Astrocyte (in vitro differentiated cells and primary cell): ENCODE results near the gene TBX21. TPM values are rescaled to one million over a fixed set of nuclear protein-coding genes. Genes with fewer than 3 reads are reported as not detected.

ENCODE experiments used
- DNase-seq: peaks from one replicate; pipeline ENCODE4 v3.0.0-alpha.2; 2010; ENCODE audit warnings: low read depth
- FAIRE-seq: peaks from 2 replicates; lab custom pipeline; 2011; peaks lifted over from hg19 to GRCh38; lab: Jason Lieb, UNC
- H2AFZ ChIP-seq: 2 replicates; pipeline ENCODE4 v1.6.0; 2012; ENCODE audit warnings: low read depth, low read length, inconsistent platforms
- H3K27ac ChIP-seq: 2 replicates; pipeline ENCODE4 v1.5.1; 2011; ENCODE audit warnings: low read depth, low read length, inconsistent platforms
- H3K27me3 ChIP-seq: 2 replicates; pipeline ENCODE4 v1.6.0; 2011; ENCODE audit warnings: low read length, inconsistent platforms; ENCODE audit not compliant: insufficient read depth
- H3K36me3 ChIP-seq: 2 replicates; pipeline ENCODE4 v1.5.1; 2011; ENCODE audit warnings: low read length, inconsistent platforms; ENCODE audit not compliant: insufficient read depth
- H3K4me1 ChIP-seq: 2 replicates; pipeline ENCODE4 v1.5.1; 2011; ENCODE audit warnings: low read length, inconsistent platforms; ENCODE audit not compliant: insufficient read depth
- H3K4me2 ChIP-seq: 2 replicates; pipeline ENCODE4 v1.6.0; 2012; ENCODE audit warnings: low read length, inconsistent platforms
- H3K4me3 ChIP-seq: 2 replicates; pipeline ENCODE4 v1.5.1; 2011; ENCODE audit warnings: low read depth, mild to moderate bottlenecking, low read length, inconsistent platforms; ENCODE audit not compliant: insufficient read depth
- H3K79me2 ChIP-seq: 2 replicates; pipeline ENCODE4 v1.6.0; 2012; ENCODE audit warnings: mild to moderate bottlenecking, low read length, inconsistent platforms; ENCODE audit not compliant: insufficient read depth
- H3K9ac ChIP-seq: 2 replicates; pipeline ENCODE4 v1.6.0; 2012; ENCODE audit warnings: mild to moderate bottlenecking, low read length, inconsistent platforms
- H3K9me3 ChIP-seq: 2 replicates; pipeline ENCODE4 v1.5.1; 2012; ENCODE audit warnings: low read depth, mild to moderate bottlenecking, low read length, inconsistent platforms; ENCODE audit not compliant: insufficient read depth
- H4K20me1 ChIP-seq: 2 replicates; pipeline ENCODE4 v1.6.0; 2012; ENCODE audit warnings: low read length, inconsistent platforms; ENCODE audit not compliant: insufficient read depth
- H3K27ac Mint-ChIP-seq: one replicate; pipeline ENCODE4 v1.8.0; 2021; ENCODE audit warnings: mild to moderate bottlenecking, mixed read lengths; ENCODE audit not compliant: unreplicated experiment
- H3K27me3 Mint-ChIP-seq: one replicate; pipeline ENCODE4 v1.8.0; 2021; ENCODE audit warnings: low read depth, mixed read lengths; ENCODE audit not compliant: unreplicated experiment
- H3K36me3 Mint-ChIP-seq: one replicate; pipeline ENCODE4 v1.8.0; 2021; ENCODE audit warnings: low read depth, mixed read lengths; ENCODE audit not compliant: unreplicated experiment
- H3K4me1 Mint-ChIP-seq: one replicate; pipeline ENCODE4 v1.8.0; 2021; ENCODE audit warnings: low read depth, mixed read lengths; ENCODE audit not compliant: unreplicated experiment
- H3K4me3 Mint-ChIP-seq: one replicate; pipeline ENCODE4 v1.8.0; 2021; ENCODE audit warnings: mild to moderate bottlenecking, moderate library complexity, mixed read lengths; ENCODE audit not compliant: unreplicated experiment
- H3K9me3 Mint-ChIP-seq: one replicate; pipeline ENCODE4 v1.8.0; 2021; ENCODE audit warnings: mild to moderate bottlenecking, mixed read lengths; ENCODE audit not compliant: unreplicated experiment
- CTCF ChIP-seq: IDR thresholded peaks from 2 replicates; pipeline ENCODE4 v1.5.1; 2011; ENCODE audit warnings: low read depth, mild to moderate bottlenecking, inconsistent platforms, low read length, moderate library complexity; ENCODE audit not compliant: insufficient read depth
- EZH2 ChIP-seq: IDR thresholded peaks from 2 replicates; pipeline ENCODE4 v1.6.1; 2012; ENCODE audit warnings: mild to moderate bottlenecking, low read length, inconsistent platforms; ENCODE audit not compliant: insufficient read depth
- total RNA-seq: library from RNA; stranded (reverse); gene quantifications from 2 replicates; pipeline ENCODE4 v1.2.1, GENCODE V29; 2021

Gene TBX21
- total RNA-seq, 1 donor from 2014 or later: not detected

GRCh38 chr17:47695429-47696376 lies 37.3 kb upstream of the TBX21 start:
- H3K27ac ChIP-seq: no peak overlapping the region
- H3K9ac ChIP-seq: peak overlapping the region; percentile 61
- H4K20me1 ChIP-seq: peaks cover 37% of the 10 kb centered on the region
- FAIRE-seq (no peak), DNase-seq (no peak)
- H3K4me3 Mint-ChIP-seq: peak overlapping the region; percentile 83
- H3K4me1 ChIP-seq: peaks cover 12% of the 10 kb centered on the region
- H3K36me3 Mint-ChIP-seq: peaks cover 15% of the 10 kb centered on the region
- TF ChIP-seq EZH2: no peak
- no peak for TF ChIP-seq CTCF
- H3K27me3 ChIP-seq: no peaks in the 10 kb centered on the region
- H3K9me3 ChIP-seq: no peaks in the 10 kb centered on the region
- peaks cover 17% of the 10 kb centered on the region for H3K4me1 Mint-ChIP-seq
- H3K27ac Mint-ChIP-seq: peak overlapping the region; percentile 53
- H3K27me3 Mint-ChIP-seq: no peaks in the 10 kb centered on the region
- no peaks in the 10 kb centered on the region for H3K9me3 Mint-ChIP-seq
- H3K36me3 ChIP-seq: no peaks in the 10 kb centered on the region
- H3K4me2 ChIP-seq: peak overlapping the region; percentile 97
- H2AFZ ChIP-seq: no peak overlapping the region
- no peaks in the 10 kb centered on the region for H3K79me2 ChIP-seq
- H3K4me3 ChIP-seq: peak overlapping the region; percentile 62

- Histone ChIP-seq H3K79me2 (no peaks in the 10 kb centered on the region), H3K27ac (no peak overlapping the region), H2AFZ (no peak overlapping the region), H3K9ac (no peak overlapping the region), H3K36me3 (no peaks in the 10 kb centered on the region), H3K4me2 (no peak overlapping the region), H3K4me1 (peaks cover 12% of the 10 kb centered on the region), H3K9me3 (no peaks in the 10 kb centered on the region), H3K27me3 (no peaks in the 10 kb centered on the region), H3K4me3 (no peak overlapping the region), H4K20me1 (peaks cover 46% of the 10 kb centered on the region)
- no peaks in the 10 kb centered on the region for H3K27me3 Mint-ChIP-seq
- H3K27ac Mint-ChIP-seq: no peak overlapping the region
- peaks cover 15% of the 10 kb centered on the region for H3K36me3 Mint-ChIP-seq
- H3K4me3 Mint-ChIP-seq: peak overlapping the region; percentile 60
- FAIRE-seq (no peak), DNase-seq (no peak)
- peaks cover 20% of the 10 kb centered on the region for H3K4me1 Mint-ChIP-seq
- no peaks in the 10 kb centered on the region for H3K9me3 Mint-ChIP-seq
- TF ChIP-seq EZH2 (no peak), CTCF (no peak)
Measured at GRCh38 chr17:47696717-47697642, 36.1 kb upstream of the TBX21 start.
